Fibroblast of lung (primary cell): ENCODE measurements around the gene GABRG3.

Experiments used
- CTCF ChIP-seq, 2 donors: IDR thresholded peaks in 1 of 2; conservative IDR thresholded peaks in 1 of 2; 1 replicate in 1 of 2; 2 replicates in 1 of 2; pipeline ENCODE4 v1.5.1; 2011 to 2012; ENCODE audit warnings: low read length in 2 of 2, control low read depth in 1 of 2, inconsistent platforms in 1 of 2, low read depth in 1 of 2, mild to moderate bottlenecking in 1 of 2
- EZH2 ChIP-seq: IDR thresholded peaks from 2 replicates; pipeline ENCODE4 v1.5.1; 2012; ENCODE audit warnings: low read length, control low read depth, mild to moderate bottlenecking; ENCODE audit errors: missing control alignments

- no peak for TF ChIP-seq CTCF (conservative IDR thresholded peaks at IDR 0.05 in 1 of 2, IDR thresholded peaks at IDR 0.05 in 1 of 2; ENCODE audit: low read depth in 1 of 2, low read length in 2 of 2)
- no peak for TF ChIP-seq EZH2
Observed at GRCh38 chr15:27062951-27063350, 92.0 kb downstream of the GABRG3 start.
